Adrenal gland (tissue), 12 donors: ENCODE measurements around the gene FLVCR2. TPM values are rescaled to one million over a fixed set of nuclear protein-coding genes. Genes with fewer than 3 reads are reported as not detected.

Source experiments
- DNase-seq, 7 donors: peaks; one replicate each; pipeline ENCODE4 v3.0.0-alpha.2; 2019 to 2020
- H3K27ac ChIP-seq, 5 donors: fragments of 200-600 bp; sonication (generic) in 4 of 5; 1 replicate in 3 of 5; 2 replicates in 2 of 5; pipeline versions ENCODE4 v1.5.1 to v1.8.0; 2016 to 2020; ENCODE audit warnings: mild to moderate bottlenecking in 1 of 5
- H3K27me3 ChIP-seq: fragments of 200-600 bp; 2 replicates; pipeline ENCODE4 v1.8.0; 2021
- H3K36me3 ChIP-seq, 2 donors: fragments of 200-600 bp; replicated peaks in 1 of 2; 1 replicate in 1 of 2; 2 replicates in 1 of 2; pipeline versions ENCODE4 v1.5.1 to v1.8.0; 2018 to 2022
- H3K4me1 ChIP-seq, 2 donors: fragments of 200-600 bp; replicated peaks in 1 of 2; 1 replicate in 1 of 2; 2 replicates in 1 of 2; pipeline versions ENCODE4 v1.5.1 to v1.8.0; 2018 to 2021
- H3K4me3 ChIP-seq, 4 donors: fragments of 200-600 bp; sonication (generic) in 3 of 4; one replicate each; pipeline ENCODE4 v1.5.1; 2016 to 2018
- H3K9me3 ChIP-seq, 3 donors: fragments of 200-600 bp; sonication (generic) in 1 of 3; replicated peaks in 1 of 3; 1 replicate in 2 of 3; 2 replicates in 1 of 3; pipeline versions ENCODE4 v1.5.1 to v1.8.0; 2016 to 2021
- POLR2A ChIP-seq, 2 donors: fragments of 450-650 bp; IDR thresholded peaks; one replicate each; pipeline ENCODE4 v1.6.1; 2017; ENCODE audit warnings: antibody characterized with exemption in 2 of 2, mild to moderate bottlenecking in 2 of 2, moderate library complexity in 1 of 2
- WGBS, 4 donors: extraction: QIAGEN DNeasy Blood & Tissue Kit in 2 of 4; methylation state at CpG; one replicate each; pipeline versions ENCODE4 v1.1.5 to v1.1.7; 2013 to 2017; 5-methylcytosine and 5-hydroxymethylcytosine counted together
- intact Hi-C, 2 donors: fragments of 100-400 bp; cut with DNase I; formaldehyde crosslinking; loops; one replicate each; pipeline versions ENCODE4 v1.14.1 to v1.15.0; 2022 to 2023
- polyA plus RNA-seq, 3 donors: library from polyadenylated mRNA; stranded (reverse); fragments of 200-250 nt in 2 of 3; fragments of 350-450 nt in 1 of 3; fragmentation: Illumina TruSeq in 1 of 3; extraction: RNeasy Lipid Tissue Mini Kit (QIAGEN cat#74804) in 1 of 3; gene quantifications; one replicate each; pipeline ENCODE4 v1.2.3, GENCODE V29; 2013 to 2014
- total RNA-seq, 9 donors: library from RNA; depleted of rRNA in 4 of 9; stranded (reverse); fragments of >200 nt in 4 of 9; fragments of 120-200 nt in 1 of 9; fragmentation: NEBNext Ultra II Directional in 1 of 9; extraction: Animal tissue kit (Norgen Biotek cat#: 25700) in 1 of 9; gene quantifications; one replicate each; pipeline versions ENCODE4 v1.1.0 to v1.2.4, GENCODE V29; 2013 to 2023
- TF ChIP-seq, protein P1 (sequence below), 6 experiments: fragments of 450-650 bp in 4 of 6; fragments of 200-600 bp in 2 of 6; sonication (generic) in 1 of 6; IDR thresholded peaks; 1 replicate in 5 of 6; 2 replicates in 1 of 6; pipeline versions ENCODE4 v1.5.1 to v1.8.0; 2016 to 2021; ENCODE audit warnings: antibody characterized with exemption in 6 of 6, mild to moderate bottlenecking in 2 of 6, moderate library complexity in 1 of 6
- donor health status: healthy with polysubstance abuse.
- donor health status: Bipolar disorder and iron deficiency.
- donor health status: DM: yes; HTN: yes; CAD: no.
- donor health status: DM: no; HTN: no; CAD: no.
- donor health status: DM: no; HTN: no; CAD: no.
- donor health status: DM: yes; HTN: yes; CAD: no.

Gene FLVCR2
- total and polyA plus RNA-seq, 12 donors = 8.8 to 428 (median 25.4) TPM

- Histone ChIP-seq H3K27ac (no peak overlapping the region), H3K27me3 (no peaks in the 10 kb centered on the region), H3K4me1 (no peaks in the 10 kb centered on the region), H3K36me3 (no peaks in the 10 kb centered on the region), H3K9me3 (no peaks in the 10 kb centered on the region), H3K4me3 (no peak overlapping the region)
- no peak for TF ChIP-seq POLR2A (IDR thresholded peaks at IDR 0.05)
- TF ChIP-seq, protein P1, sequence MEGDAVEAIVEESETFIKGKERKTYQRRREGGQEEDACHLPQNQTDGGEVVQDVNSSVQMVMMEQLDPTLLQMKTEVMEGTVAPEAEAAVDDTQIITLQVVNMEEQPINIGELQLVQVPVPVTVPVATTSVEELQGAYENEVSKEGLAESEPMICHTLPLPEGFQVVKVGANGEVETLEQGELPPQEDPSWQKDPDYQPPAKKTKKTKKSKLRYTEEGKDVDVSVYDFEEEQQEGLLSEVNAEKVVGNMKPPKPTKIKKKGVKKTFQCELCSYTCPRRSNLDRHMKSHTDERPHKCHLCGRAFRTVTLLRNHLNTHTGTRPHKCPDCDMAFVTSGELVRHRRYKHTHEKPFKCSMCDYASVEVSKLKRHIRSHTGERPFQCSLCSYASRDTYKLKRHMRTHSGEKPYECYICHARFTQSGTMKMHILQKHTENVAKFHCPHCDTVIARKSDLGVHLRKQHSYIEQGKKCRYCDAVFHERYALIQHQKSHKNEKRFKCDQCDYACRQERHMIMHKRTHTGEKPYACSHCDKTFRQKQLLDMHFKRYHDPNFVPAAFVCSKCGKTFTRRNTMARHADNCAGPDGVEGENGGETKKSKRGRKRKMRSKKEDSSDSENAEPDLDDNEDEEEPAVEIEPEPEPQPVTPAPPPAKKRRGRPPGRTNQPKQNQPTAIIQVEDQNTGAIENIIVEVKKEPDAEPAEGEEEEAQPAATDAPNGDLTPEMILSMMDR (IDR thresholded peaks at IDR 0.05) = no peak
- DNase-seq = no peak
- 74 to 88% (median 82%) methylated on average over 5 of the region's 5 CpGs for WGBS, 4 donors
- intact Hi-C loops = no loop called here
These were observed 29.3 kb upstream of the FLVCR2 start for GRCh38 chr14:75549169-75549568.

DNA sequence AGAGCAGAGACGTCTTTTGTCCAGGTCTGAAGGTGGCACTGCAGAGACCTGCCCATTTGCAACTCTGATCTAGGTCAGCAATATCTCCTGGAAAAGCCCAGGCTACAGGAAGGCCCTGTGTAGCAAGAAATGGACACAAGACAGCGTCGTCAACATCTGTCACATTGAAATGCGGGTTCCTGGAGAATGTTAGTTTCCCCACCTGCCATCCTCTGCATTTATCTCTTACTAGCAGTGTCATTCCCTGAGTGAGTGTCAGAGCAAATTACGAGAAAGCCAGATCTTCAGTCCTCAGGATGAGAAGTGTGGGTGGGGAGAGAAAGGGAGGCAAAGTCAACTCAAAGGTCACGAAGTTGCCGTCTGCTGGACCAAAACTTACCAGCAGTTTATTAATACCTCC, 27.4 kb upstream of the FLVCR2 start:
- Histone ChIP-seq H3K27ac (no peak overlapping the region), H3K4me3 (no peak overlapping the region), H3K27me3 (no peaks in the 10 kb centered on the region), H3K36me3 (no peaks in the 10 kb centered on the region), H3K9me3 (no peaks in the 10 kb centered on the region), H3K4me1 (no peaks in the 10 kb centered on the region)
- no peak for TF ChIP-seq POLR2A (IDR thresholded peaks at IDR 0.05)
- TF ChIP-seq, protein P1 (IDR thresholded peaks at IDR 0.05) = no peak
- intact Hi-C loops = no loop called here
- no peak for DNase-seq
- WGBS, 4 donors = 85 to 95% (median 89%) methylated on average over 7 of the region's 7 CpGs

DNA sequence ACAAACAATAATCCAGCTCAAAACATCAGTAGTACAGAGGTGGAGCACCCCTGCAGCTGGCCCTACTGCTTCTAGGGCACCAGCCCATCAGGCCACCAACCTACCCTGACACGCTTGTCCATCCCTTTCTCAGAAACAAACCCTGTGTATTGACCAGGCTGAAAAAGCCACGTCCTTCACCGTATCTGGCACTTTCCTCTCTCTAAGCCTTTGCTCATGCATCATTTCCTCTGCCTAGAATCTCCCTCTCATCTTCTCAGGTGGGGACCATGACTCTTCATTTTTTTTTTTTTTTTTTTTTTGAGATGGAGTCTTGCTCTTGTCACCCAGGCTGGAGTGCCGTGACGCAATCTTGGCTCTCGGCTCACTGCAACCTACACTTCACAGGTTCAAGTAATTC, 25.3 kb upstream of the FLVCR2 start:
- Histone ChIP-seq H3K4me1 (no peaks in the 10 kb centered on the region), H3K36me3 (no peaks in the 10 kb centered on the region)
- intact Hi-C loops = no loop called here

DNA sequence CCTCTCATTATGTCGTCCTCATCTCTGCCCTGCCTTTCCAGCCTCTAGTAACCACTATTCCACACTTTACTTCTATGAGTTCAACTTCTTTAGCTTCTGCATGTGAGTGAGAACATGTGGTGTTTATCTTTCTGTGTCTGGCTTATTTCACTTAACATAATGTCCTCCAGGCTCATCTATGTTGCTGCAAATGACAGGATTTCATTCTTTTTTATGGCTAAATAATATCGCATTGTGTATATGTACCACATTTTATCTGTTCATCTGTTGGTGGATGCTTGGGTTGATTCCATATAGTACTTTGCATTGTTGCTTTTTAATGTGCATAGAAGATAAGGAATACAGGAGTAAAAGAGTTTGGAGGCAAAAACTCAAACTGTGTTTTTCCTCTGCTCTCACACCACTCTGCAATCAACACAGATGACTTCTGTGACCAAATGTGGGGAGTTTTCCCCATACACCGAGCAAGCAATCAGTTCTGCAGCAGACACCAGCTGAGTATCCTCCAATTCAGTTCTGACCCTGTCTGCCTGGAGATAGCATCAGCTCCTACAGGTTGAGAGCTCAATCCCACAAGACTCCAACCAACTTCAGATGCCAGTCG, 24.6 kb upstream of the FLVCR2 start:
- 54 to 64% (median 57%) methylated on average over 4 of the region's 4 CpGs for WGBS, 4 donors
- no peaks in the 10 kb centered on the region for H3K36me3 ChIP-seq
- H3K27me3 ChIP-seq = no peaks in the 10 kb centered on the region
- no peak for DNase-seq
- H3K27ac ChIP-seq = no peak overlapping the region
- no peak for TF ChIP-seq POLR2A (IDR thresholded peaks at IDR 0.05)
- TF ChIP-seq, protein P1 (IDR thresholded peaks at IDR 0.05) = no peak
- no peak overlapping the region for H3K4me3 ChIP-seq
- H3K9me3 ChIP-seq = no peaks in the 10 kb centered on the region
- intact Hi-C loops = no loop called here
- H3K4me1 ChIP-seq = no peaks in the 10 kb centered on the region

More for the DNA sequence above, 25.3 kb upstream of the FLVCR2 start:
- TF ChIP-seq, protein P1 (IDR thresholded peaks at IDR 0.05) = no peak
- TF ChIP-seq POLR2A (IDR thresholded peaks at IDR 0.05) = no peak
- WGBS, 4 donors = 94 to 97% (median 95%) methylated on average over 5 to 6 of the region's 6 CpGs
- DNase-seq = no peak
- Histone ChIP-seq H3K4me3 (no peak overlapping the region), H3K27ac (no peak overlapping the region), H3K27me3 (no peaks in the 10 kb centered on the region), H3K9me3 (no peaks in the 10 kb centered on the region)
